ENCODE measurements around the gene HSPG2.

GRCh38 chr1:21833392-21833976, 103.6 kb downstream of the HSPG2 start:
- no peak for TF ChIP-seq CTCF (IDR thresholded peaks at IDR 0.05)
- TF ChIP-seq POLR2AphosphoS5 (IDR thresholded peaks at IDR 0.05; ENCODE audit: low read depth, low read length): no peak

All from Panc1 (cell line).